Bone marrow (tissue), 2 donors: ENCODE data around the gene DOK4.
A peak's percentile ranks its signal among the peaks of the same experiment; 100 is the strongest.

Experiments used
- DNase-seq, 2 donors: peaks; one replicate each; lab custom pipeline; 2025; lab: John Stamatoyannopoulos, UW

The DOK4 gene

GRCh38 chr16:57477531-57478202 lies 8.6 kb downstream of the DOK4 start:
- DNase-seq: no peak

DNA sequence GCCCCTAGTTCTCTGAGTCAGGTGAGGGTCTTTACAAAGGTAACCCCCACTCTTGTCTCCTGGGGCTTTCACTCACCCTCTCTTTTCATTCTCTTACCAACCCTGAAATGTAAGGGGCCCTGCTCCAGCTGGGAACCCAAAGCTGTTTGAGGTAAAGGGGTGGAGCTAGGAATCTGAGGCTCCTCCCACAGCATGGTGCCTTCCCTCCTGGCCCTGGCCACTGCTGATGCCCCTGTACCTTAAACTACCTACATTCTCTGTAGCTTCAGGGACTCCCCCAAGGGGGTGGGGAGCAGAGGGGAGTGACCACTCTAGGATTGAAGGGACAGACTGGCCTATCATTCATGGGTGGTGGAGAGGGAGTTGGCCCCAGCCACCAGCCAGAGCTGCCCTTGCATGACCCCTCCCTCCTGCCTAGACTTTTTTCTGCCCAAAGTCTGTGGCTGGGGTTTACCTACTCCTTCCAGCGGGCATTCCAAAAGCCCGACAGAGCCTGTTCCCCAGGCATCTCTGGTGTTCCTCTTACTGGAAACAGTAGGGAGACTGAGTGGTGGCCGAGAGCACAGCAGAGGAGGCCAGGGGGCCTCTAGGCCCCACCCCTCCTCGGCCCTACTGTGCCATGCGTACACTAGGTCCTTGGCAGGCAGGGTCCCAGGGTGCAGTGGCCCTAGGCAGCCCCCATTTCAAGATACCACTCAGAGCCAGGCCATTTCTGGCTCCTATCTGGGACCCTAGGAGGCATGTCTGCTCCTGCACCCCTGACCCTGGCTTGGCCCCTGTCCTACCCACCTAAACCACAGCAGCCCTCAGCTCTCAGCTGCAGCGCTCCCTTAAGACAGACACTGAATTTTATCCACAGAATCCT lies 9.5 kb downstream of the DOK4 start:
- DNase-seq: no peak

DNA sequence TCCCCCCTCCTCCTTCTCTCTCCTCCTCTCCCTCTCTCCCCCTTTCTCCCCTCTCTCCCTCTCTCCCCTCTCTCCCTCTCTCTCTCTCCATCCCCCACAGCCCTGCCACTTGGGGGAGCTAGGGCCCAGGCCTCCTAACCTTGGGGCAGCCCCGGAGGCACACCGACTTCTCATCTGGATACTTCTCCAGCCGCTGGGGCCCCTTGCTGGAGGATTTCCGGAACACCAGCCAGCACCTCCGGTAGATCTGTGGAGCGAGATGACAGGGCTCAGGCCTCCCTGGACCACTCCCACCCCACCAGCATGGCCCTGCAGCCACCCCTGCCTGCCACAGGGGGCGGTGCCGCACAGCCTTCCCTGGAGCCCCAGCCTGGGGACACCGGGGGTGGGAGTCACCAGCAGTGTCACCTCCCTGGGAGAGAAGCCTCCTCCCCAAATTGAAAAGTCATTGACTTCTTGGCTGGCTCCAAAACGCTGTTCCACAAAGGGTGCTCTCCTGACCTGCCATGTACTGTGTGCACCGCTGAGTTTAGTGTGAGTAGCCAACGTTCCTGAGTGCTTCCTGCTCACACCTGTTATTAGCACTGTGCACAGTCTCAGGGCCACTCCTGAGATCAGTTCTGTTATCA lies 10.5 kb downstream of the DOK4 start:
- peak; percentile 23 to 97 for DNase-seq

GRCh38 chr16:57474671-57475661 lies 11.3 kb downstream of the DOK4 start:
- no peak for DNase-seq

GRCh38 chr16:57473906-57474305 lies 12.4 kb downstream of the DOK4 start:
- no peak for DNase-seq

GRCh38 chr16:57473176-57473840 lies 13.0 kb downstream of the DOK4 start:
- DNase-seq: no peak

DNA sequence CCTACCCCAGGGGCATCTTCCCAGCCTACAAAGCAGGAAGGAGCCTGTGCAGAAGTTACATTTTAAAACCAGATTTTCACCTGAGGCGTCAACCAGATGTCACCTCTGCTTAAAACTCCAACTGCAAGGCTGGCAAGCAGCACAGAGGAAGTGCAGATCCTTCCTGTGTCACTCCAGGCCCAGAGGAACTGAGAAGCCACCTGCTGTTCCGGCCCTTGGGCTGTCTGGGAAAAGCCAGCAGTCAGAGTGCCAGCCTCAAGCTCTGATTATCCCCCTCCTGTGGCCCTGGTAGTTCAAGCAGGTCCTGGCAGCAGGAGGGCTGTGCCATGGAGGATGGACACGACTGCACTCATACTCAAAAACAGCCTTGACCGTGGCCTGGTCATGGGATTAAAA lies 13.6 kb downstream of the DOK4 start:
- no peak for DNase-seq

- no peak for DNase-seq
Measured at GRCh38 chr16:57471852-57472664, 14.2 kb downstream of the DOK4 start.

DNA sequence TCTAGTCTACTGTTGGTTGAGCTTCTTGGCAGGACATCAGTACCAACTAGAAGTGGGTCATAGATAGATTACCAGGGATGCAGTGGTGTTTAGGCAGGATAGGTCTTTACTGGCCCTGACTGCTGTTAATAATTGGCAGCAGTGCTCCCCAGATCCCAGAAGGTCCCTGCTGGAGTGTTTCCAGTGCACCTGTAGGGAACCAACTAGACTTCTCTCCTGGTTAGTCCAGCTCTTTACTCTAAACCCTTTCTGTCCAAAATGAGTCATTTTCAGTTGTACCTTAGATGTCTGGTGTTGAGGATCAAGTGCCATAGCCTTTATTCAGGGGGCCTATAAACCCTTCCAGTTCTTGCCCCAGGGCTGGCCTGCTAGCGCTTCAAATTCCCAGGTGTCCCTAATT lies 15.1 kb downstream of the DOK4 start:
- no peak for DNase-seq

GRCh38 chr16:57470711-57471110 lies 15.6 kb downstream of the DOK4 start:
- DNase-seq: no peak

- DNase-seq: no peak
Measured at GRCh38 chr16:57469917-57470470, 16.3 kb downstream of the DOK4 start.

GRCh38 chr16:57469046-57469445 lies 17.2 kb downstream of the DOK4 start:
- DNase-seq: no peak

DNA sequence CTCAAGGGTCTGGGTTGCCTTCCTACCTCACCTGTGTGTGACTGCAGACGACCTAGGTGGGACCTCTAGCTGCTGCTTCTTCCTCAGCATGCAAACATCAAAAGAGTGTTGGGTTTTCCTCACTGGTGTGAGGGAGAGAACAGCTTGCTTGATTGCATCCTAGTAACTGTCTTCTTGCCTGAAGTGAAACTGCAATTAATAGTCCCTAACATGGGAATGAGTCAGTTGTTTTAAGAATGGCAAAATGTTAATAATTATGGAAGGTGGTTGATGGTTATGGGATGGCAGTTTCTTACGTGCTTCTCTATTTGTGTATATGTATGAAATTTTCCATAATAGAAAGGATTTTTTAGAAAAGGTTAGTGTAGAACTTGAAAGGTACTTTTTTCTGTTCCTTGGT lies 17.9 kb downstream of the DOK4 start:
- DNase-seq: no peak

- DNase-seq: no peak
Measured at GRCh38 chr16:57464523-57464922, 21.8 kb downstream of the DOK4 start.

GRCh38 chr16:57462978-57463362 lies 23.3 kb downstream of the DOK4 start:
- no peak for DNase-seq

DNA sequence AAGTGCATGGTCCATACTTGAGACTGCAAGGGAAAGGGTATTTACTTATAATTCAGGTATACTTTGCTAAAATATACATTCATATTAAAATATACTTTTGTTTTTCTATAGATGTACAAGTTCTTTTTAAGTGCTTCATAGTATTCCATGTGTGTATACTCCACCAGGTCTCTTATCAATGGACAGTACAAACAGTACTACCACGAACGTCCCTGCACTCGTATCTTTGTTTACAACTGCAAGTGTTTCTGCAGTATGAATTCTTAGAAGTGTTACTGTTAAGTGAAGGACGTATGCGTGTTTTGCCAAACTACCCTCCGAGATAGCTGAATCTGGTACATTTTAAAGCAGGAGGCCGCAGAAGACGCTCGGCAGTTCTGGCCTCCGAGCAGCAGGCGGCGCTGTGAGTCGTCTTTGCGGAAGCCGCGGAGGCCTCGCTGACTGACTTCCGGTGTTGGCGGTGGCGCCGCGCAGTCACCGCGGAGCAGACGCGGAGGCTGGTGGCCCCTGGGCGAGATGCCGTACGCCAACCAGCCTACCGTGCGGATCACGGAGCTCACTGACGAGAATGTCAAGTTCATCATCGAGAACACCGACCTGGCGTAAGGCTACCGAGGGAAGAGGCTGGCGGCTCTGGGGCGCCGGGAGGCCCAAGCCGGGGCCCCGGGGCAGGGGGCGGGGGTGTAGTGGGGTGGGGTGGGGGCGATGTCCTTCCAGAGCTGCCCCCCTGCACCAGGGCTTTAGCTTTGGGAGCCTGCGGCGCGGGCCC lies 23.9 kb downstream of the DOK4 start, which contains the start of gene POLR2C:
Gene POLR2C (plus strand): TSS at position 471 of the 769 bp plus-strand sequence. CDS start 46 bp downstream, at position 517.
- DNase-seq: peak; percentile 80 to 85

GRCh38 chr16:57452021-57452420 lies 34.3 kb downstream of the DOK4 start:
- DNase-seq: no peak

GRCh38 chr16:57447186-57447962 lies 38.9 kb downstream of the DOK4 start, which contains the start of the genes CIAPIN1 and COQ9:
TSS of gene CIAPIN1 (minus strand) at chr16:57447385. CDS start at chr16:57440928, 6,457 bp downstream.
TSS of gene COQ9 (plus strand) at chr16:57447479. CDS start at chr16:57447506, 27 bp downstream.
- peak; percentile 66 to 70 for DNase-seq
